GM19240 (cell line): ENCODE data around the gene NDUFS6.

Experiments used
- DNase-seq: peaks from one replicate; pipeline ENCODE4 v3.0.0; 2011; ENCODE audit warnings: low spot score; ENCODE audit not compliant: insufficient read length

The NDUFS6 gene

DNA sequence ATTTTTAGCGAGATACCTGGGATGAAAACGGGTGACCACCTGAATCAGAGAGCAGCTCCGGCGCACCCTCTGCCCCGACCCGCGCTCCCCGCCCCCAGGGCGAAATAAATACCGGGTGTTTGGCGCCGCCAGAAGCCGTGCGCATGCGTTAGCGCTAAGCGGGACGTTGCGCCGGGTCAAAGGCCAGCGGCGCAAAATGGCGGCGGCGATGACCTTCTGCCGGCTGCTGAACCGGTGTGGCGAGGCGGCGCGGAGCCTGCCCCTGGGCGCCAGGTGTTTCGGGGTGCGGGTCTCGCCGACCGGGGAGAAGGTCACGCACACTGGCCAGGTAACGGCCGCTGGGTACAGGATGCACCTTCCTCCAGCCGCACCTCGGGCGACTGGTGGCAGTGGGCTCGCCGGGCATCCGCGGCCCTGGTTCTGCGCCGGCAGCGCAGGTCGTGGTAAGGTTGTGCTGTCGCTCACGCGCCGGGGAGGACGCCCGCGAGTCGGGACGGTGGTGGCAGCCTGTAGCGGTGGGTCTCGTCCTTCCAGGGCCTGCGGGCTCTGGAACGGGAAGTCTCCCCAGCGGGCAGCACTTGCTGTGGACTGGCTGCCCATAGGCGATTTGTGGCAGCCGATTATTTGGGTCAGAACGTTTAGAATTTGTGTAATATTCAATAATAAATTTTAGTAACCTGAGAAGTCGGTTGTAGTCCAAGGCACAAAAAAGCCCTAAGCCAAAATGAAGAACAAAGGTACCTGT is at the start of gene NDUFS6:
TSS of gene NDUFS6 (plus strand) at position 186 of the 745 bp plus-strand sequence. CDS start at position 197, 11 bp downstream.
- no peak for DNase-seq

DNA sequence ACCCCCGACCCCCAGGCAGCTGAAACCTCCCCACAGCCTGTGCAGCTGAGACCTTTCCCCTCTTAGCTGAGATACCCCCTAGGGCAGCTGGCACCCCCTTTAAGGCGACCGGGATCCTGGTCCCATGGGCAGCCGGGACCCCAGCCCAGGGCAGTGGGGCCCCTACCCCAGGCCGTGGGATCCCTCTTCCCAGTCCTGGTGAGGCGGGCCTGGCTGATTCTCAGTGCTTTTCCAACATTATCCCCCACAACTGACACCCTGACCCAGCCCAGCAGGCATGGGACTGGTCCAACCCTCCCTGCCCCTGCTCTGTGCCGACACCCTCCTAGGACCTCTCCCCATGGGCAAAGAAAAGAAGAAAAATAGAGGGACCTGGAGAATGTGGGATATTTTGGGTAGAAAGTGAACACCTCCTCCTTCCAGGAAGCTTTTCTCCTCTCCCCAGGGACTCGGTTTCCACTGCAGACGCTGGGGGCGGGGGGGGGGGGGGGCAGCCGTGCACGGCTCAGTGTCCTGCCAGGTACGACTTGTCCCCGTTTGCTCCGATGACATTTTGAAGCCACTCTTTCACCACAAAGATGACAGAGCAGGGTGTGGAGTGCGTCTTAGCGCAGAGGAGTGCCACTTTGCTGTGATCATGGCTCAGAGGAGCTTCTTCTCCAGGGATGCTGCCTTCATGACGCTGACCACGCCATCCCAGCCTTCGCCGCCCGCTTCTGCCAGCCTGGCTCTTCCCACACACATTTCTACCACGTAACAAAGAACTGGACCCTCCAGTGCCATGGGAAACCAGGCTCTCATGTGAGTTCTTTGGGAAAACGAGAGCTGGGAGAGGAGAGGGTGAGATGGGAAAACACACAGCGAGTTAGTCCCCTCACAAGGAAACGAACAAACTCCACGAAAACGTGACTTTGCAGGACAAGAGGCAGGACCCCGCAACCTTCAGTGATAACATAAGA is 49.1 kb upstream of the NDUFS6 start:
- DNase-seq, result no peak

DNA sequence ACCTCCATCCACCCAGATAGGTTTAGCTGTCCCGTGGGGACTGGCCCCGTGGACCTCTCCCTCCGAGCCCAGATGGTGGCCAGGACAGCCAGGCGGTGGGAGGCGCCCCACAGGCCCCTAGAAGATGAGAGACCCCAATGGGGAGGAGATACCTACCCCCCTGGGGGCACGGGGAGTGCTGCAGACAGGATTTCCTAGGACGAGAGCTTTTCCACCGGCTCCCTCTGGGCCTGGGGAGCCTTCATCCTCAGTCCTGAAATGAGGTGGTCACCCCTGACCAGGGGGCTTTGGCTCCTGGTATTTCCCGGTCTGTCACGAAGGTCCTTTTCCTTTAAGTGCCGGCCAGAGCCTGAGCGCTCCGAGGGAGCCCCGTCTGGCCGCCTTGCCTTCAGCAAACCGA is 48.3 kb upstream of the NDUFS6 start:
- no peak for DNase-seq

- DNase-seq, result no peak
Measured at GRCh38 chr5:1753490-1753889, 47.7 kb upstream of the NDUFS6 start.

- no peak for DNase-seq
Measured at GRCh38 chr5:1754531-1755220, 46.5 kb upstream of the NDUFS6 start.

DNA sequence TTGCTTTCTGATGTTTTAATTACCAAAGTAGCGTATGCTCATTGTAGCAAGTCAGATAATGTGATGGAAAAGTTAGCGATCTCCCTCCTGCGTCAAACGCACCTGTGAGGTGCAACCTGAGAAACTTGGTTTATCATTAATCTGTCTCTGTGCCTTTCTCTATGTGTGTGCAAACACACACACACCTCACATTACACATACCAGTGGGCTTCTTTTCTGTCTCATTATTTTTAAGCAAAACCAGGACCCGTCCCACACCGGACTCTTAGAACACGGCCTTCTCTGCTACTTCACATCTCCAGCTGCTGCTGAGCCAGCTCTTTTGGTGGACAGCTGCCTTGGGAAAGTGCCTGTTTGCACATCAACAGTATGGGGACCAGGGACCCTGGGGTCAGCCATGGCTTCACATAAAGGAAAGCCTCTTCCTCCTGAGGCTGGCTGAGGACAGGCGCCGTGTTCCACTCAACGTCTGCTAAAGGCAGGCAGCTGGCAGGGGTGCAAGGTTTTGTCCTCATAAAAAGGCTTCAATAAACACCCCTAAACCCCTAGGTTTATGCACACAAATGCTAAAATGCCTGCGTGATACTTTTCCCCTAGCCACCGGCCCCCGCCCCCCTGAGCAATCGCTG is 45.8 kb upstream of the NDUFS6 start:
- DNase-seq, result no peak

DNA sequence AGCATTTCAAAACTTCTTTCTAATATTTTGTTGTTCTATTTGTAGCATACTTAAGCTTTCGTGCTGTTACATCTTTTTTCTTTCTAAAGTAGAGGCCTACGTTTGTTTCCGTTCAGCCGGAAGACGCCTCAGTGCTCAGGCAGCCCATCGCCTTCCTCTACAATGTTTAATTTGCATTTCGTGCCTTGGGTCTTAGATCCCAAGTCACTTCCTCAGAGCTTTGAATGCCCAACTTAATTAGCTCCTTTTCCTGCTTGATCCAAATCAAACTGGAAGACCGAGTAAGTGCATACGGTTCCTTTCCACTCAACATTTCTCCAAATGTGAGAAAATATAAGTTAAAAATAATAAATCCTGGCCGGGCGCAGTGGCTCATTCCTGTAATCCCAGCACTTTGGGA is 44.7 kb upstream of the NDUFS6 start:
- DNase-seq, result no peak

DNA sequence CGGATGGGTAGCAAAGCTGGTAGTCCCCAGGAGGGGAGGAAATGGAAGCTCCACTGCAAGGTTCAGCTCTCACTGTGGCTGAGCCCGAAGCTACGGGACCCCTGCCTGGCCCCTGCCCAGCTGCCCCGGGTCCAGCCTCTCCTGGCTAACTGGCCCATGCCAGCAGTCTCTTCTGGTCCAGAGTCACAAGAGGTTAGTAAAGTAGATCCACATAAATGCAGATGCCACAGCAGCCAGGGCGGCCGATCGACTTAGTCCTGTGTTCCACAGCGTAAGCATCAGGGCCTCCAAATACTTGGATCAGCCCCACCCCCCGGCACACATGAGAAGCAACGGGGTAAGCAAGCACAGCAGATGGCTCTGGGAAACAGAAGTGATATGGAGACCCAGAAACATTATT is 43.7 kb upstream of the NDUFS6 start:
- no peak for DNase-seq

GRCh38 chr5:1758574-1758973 is 42.6 kb upstream of the NDUFS6 start:
- no peak for DNase-seq

- DNase-seq, result no peak
Measured at GRCh38 chr5:1759378-1759970, 41.7 kb upstream of the NDUFS6 start.

DNA sequence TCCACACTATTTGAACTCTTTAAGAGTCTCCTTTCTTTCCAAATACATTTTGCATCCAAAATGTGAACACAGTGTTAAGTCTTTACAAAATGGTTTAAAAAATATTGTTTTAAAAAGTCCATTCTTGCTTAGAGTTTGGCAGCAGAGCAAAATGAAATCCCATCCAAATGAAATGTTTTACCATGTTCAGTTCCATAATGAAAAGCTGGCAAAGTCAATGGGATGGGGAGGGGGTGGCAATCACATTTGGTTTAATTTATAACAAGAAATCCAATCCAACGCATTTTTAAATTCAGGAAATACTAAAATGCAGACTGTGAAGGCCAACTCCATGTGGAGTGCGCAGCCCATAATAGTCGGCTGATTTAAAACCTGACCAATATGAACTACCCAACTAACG is 41.0 kb upstream of the NDUFS6 start:
- no peak for DNase-seq

- DNase-seq, result no peak
Measured at GRCh38 chr5:1760656-1761452, 40.4 kb upstream of the NDUFS6 start.

DNA sequence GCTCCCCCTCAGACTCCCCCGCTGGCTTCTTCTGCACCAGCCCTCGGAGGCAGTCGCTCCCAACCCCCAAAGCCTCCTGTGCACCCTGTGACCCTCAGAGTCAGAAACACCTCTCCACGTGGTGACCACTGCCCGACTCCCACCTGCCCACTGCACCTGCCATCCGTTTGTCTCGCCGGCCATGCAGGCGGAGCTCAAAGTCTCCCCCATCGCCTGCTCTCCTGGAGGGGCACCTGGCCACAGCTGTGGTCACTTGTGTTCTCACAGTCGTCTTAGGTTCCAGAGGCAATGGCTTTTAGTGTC is 39.8 kb upstream of the NDUFS6 start:
- DNase-seq, result no peak

GRCh38 chr5:1762121-1762882 is 38.9 kb upstream of the NDUFS6 start:
- DNase-seq, result no peak

- no peak for DNase-seq
Measured at GRCh38 chr5:1762883-1763547, 38.2 kb upstream of the NDUFS6 start.

DNA sequence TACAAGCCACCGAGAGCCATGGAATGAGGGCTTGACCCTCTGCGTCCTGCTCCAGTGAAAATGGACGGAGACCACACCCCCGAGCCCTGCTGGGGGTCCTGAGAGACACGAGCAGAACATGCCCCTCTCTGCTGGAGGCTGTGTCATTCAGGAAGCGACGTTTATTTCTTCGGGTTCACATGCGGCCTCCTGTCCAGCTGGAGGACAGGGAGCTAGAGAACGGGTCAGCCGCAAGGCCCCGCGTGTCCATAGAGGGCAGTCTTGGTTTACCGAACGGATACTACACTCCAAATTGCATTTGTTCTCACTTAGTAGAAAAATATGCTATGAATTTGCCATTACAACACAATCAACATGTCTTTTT is 37.7 kb upstream of the NDUFS6 start:
- peak; percentile 57 for DNase-seq

- DNase-seq, result no peak
Measured at GRCh38 chr5:1763960-1764605, 37.1 kb upstream of the NDUFS6 start.

DNA sequence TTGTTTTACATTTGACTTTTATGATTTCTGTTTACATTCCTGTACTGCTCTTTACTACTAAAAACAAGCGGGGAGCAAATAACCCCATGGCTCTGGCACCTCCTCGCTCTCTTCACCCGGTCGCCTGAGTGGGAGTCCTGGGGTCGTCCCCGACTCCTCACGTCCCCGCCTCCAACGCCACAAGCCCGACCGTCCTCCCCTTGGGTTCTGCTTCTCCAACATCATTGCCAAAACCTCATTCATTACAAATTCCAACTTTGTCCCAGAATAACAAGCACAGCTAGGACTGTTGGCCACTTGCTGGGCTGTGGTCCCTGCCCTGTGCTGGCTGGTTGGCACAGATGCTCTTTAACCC is 36.6 kb upstream of the NDUFS6 start:
- no peak for DNase-seq
